Measurements from ENCODE around the gene PPP6R2.

The PPP6R2 gene

GRCh38 chr22:50489363-50490243 is 146.5 kb downstream of the PPP6R2 start:
- no peak for DNase-seq

DNA sequence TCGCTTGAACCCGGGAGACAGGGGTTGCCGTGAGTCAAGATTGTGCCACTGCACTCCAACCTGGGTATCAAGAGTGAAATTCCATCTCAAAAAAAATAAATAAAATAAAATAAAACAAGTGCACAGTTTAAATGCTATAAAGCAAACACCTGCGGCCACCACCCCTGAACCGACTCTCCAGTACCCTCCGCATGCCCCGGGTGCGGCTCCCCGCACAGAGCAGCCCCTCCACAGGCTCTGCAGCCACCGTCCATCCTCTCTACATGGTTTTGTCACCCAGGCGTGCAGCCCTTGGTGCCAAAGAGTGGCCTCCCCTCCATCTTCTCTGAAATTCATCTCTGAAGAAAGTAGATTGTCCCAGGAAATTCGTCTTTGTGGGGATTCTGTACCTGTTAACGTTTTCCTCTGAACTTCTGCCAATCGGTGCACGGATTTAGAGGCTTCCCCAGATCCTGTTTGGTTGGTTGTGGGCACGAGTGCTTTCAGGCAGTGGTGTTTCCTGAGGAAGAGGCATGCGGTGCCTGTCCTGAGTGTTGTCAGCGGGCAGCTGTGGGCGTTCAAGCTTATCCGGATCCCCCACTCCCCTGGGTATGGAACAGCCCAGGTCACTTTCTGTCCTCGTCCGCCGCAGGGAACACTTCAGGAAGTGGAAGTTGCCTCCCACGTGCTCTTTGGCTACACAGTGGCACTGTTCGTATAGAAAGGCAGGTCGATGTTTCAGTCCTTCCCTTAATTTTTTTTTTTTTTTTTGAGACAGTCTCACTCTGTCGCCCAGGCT is 147.6 kb downstream of the PPP6R2 start:
- DNase-seq: no peak
